Measurements from ENCODE around the gene NT5C.

Gene NT5C

GRCh38 chr17:75110234-75110937 is 21.2 kb downstream of the NT5C start:
- H3K27ac ChIP-seq, result peak overlapping the region; percentile 81

DNA sequence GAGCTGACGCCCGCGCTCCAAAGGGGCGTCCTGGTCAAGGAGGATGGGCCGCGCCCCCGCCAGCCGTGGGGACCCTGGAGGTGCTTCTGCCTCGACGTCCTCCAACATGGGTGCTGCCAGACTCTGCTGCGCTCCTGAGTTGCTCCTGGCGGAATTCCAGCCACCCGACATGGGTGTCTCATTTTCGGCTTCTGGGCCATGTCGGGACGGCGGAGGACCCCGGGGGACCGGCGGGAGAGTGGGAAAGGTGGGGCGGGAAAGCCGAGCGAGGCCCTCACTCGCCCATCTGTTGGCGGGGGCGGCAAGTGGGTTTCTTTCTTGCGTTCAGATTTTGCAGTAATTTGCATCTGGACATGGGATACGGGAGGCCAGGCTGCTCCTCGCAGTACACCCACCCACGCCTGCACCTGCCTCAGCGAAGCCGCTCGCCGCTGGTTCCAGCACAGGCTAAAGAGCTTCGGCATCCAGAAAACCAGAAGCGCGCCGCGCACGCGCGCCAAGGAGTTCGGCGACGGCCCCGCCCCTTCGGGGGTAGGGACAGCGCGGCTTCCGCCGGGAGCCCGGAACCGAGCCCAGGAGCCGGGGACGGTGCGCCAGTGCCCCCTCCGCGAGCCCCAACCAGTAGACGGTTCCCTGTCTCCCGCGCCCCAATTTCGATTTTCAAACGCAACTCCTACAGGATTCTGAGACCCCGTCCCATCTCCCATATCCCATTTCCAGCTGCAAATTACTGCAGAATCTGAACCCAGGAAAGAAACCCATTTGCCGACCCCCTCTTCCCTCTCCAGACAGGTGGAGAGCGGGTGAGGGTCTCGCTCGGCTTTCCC is 21.9 kb downstream of the NT5C start, which contains the start of gene ARMC7:
ARMC7 (plus strand) TSS at position 563 of the 827 bp plus-strand sequence. CDS start 320 bp downstream, outside the sequence.
- TF ChIP-seq, protein P1, sequence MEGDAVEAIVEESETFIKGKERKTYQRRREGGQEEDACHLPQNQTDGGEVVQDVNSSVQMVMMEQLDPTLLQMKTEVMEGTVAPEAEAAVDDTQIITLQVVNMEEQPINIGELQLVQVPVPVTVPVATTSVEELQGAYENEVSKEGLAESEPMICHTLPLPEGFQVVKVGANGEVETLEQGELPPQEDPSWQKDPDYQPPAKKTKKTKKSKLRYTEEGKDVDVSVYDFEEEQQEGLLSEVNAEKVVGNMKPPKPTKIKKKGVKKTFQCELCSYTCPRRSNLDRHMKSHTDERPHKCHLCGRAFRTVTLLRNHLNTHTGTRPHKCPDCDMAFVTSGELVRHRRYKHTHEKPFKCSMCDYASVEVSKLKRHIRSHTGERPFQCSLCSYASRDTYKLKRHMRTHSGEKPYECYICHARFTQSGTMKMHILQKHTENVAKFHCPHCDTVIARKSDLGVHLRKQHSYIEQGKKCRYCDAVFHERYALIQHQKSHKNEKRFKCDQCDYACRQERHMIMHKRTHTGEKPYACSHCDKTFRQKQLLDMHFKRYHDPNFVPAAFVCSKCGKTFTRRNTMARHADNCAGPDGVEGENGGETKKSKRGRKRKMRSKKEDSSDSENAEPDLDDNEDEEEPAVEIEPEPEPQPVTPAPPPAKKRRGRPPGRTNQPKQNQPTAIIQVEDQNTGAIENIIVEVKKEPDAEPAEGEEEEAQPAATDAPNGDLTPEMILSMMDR (conservative IDR thresholded peaks at IDR 0.05), result no peak
- peak within 1 kb of the TSS; percentile 81 for H3K27ac ChIP-seq

More at GRCh38 chr17:75110234-75110937, 21.2 kb downstream of the NT5C start:
- TF ChIP-seq, protein P1 (conservative IDR thresholded peaks at IDR 0.05), result no peak

DNA sequence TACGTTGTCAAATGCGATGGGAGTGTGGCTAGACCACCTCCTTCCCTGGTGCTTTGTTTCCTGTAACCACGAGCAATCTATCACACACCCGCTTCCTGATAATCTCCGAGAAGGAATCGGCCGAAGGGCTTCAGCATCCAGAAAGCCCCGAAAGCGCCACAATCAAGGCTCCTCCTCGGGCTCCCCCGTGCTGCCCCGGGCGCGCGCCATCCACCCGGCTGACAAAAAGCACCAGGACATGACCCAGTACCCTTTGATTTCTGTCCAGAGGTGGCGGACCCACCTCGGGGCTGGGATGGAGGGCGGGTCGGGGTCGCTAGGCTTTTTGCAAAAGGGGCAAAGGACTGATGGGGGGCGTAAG is 22.5 kb downstream of the NT5C start:
- H3K27ac ChIP-seq, result peak overlapping the region; percentile 81; the same call in 1 of the 2 replicates
- TF ChIP-seq, protein P1 (conservative IDR thresholded peaks at IDR 0.05), result no peak

GRCh38 chr17:75108193-75108592 is 23.3 kb downstream of the NT5C start:
- TF ChIP-seq, protein P1 (conservative IDR thresholded peaks at IDR 0.05), result no peak
- no peak overlapping the region for H3K27ac ChIP-seq

DNA sequence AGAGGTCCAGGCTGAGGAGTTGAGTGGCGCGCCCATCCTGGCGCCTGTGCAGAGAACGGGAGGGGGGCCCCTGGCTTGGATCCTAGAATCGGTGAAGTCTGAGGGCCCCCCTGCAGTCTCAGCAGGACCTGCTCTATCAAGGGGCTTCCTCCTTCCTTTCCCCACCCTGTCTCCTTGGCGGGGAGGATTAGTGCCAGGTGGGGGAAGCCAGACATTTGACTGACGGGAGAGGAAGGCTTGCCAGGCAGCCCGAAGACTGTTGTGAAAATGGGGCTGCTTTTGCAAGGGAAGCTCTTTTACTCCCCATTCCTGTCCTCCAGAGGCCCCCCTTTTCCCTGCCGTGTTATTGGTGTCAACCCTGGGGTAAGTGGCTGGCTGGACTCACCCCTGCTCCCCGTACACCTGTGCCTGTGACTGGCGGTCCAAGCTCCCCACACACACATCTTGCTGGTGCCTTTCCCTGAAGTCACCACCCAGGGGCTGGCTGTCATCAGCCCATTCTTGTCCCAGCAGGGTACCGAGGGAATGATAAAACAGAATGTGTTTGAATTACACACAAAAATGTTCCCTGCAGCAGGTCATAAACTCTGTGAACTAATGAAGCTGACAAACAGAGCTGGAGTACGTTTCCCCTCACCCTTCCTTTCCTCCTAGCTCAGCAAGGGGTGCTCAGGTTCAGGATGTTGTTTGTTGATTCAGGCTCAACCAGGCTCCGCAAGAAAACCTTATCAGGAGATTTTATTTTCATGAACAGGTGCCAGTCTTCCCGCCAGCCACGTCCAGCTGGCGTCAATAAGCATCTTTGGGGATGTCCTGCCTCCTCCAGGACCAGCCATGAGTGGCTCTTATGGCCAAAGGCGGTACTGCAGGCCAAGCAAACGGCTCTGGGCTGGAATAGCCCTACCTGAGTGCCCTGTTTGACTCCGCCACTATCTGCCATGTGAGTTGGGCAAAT is 26.1 kb downstream of the NT5C start:
- TF ChIP-seq, protein P1 (conservative IDR thresholded peaks at IDR 0.05), result peak; percentile 87
- H3K27ac ChIP-seq, result peak overlapping the region; percentile 92

DNA sequence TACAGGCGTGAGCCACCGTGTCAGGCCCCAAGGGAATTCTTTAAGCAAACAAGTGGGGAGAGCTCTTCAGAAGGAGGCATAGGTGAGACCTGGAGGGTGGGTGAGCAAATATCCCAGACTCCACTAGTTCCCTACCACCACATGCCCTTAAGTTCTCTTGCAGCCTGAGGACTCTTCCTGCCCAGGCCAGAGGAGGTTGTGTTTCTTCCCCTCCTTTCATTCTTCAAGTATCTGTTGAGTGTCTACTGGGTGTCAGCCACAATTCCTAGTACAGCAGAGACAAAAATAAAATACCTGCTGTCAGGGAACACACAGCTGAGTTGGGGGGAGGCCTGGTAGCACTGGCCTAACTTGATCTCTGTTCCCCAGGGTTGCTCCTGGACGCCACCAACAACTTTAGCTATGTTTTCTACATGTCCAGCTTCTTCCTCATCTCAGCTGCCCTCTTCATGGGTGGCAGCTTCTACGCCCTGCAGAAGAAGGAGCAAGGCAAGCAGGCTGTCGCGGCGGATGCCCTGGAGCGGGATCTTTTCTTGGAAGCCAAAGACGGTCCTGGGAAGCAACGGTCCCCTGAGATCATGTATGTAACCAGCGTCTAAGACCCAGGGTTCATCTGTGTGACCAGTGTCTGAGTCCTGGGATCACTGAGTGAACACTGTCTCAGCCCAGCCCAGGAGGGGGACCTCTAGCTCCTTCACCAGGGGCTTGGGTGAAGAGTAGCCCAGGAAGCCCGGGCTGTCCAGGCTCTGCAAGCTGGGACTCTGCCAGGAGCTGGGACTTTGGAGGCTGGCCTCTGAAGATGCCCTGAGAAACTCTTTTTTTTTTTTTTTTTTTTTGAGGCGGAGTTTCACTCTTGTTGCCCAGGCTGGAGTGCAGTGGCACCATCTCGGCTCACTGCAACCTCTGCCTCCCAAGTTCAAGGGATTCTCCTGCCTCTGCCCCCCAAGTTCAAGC is 27.7 kb downstream of the NT5C start:
- H3K27ac ChIP-seq, result peak overlapping the region; percentile 92
- TF ChIP-seq, protein P1 (conservative IDR thresholded peaks at IDR 0.05), result no peak
